ENCODE data around the gene DHRS12.

The DHRS12 gene

GRCh38 chr13:51803422-51804294, at the start of gene DHRS12:
Gene DHRS12 (minus strand): TSS chr13:51804163. CDS start chr13:51799659, 4,504 bp downstream.
- peak; percentile 80 for DNase-seq

GRCh38 chr13:51849145-51850101, 45.5 kb upstream of the DHRS12 start:
- no peak for DNase-seq

GRCh38 chr13:51848674-51849073, 44.7 kb upstream of the DHRS12 start:
- no peak for DNase-seq

- DNase-seq = no peak
Observed at GRCh38 chr13:51846756-51847155, 42.8 kb upstream of the DHRS12 start.

GRCh38 chr13:51845574-51846318, 41.8 kb upstream of the DHRS12 start:
- DNase-seq = no peak

- peak; percentile 68 for DNase-seq
Observed at GRCh38 chr13:51844862-51845573, 41.1 kb upstream of the DHRS12 start, which contains the start of gene TMEM272. Gene TMEM272 (minus strand): TSS chr13:51845177. CDS start chr13:51838530, 6,647 bp downstream.

GRCh38 chr13:51843529-51843928, 39.6 kb upstream of the DHRS12 start:
- DNase-seq = no peak

GRCh38 chr13:51841732-51842131, 37.8 kb upstream of the DHRS12 start:
- DNase-seq = no peak

GRCh38 chr13:51840917-51841316, 37.0 kb upstream of the DHRS12 start:
- no peak for DNase-seq

- no peak for DNase-seq
Observed at GRCh38 chr13:51839711-51840540, 36.0 kb upstream of the DHRS12 start.

GRCh38 chr13:51838240-51838846, 34.4 kb upstream of the DHRS12 start:
- no peak for DNase-seq

- no peak for DNase-seq
Observed at GRCh38 chr13:51837016-51837415, 33.1 kb upstream of the DHRS12 start.

GRCh38 chr13:51834581-51835171, 30.7 kb upstream of the DHRS12 start:
- DNase-seq = no peak

GRCh38 chr13:51833980-51834379, 30.0 kb upstream of the DHRS12 start:
- no peak for DNase-seq

GRCh38 chr13:51832471-51833152, 28.6 kb upstream of the DHRS12 start:
- peak; percentile 54 for DNase-seq

- DNase-seq = no peak
Observed at GRCh38 chr13:51831519-51831918, 27.6 kb upstream of the DHRS12 start.

GRCh38 chr13:51829568-51829899, 25.6 kb upstream of the DHRS12 start:
- DNase-seq = no peak

GRCh38 chr13:51828730-51829567, 25.0 kb upstream of the DHRS12 start:
- no peak for DNase-seq

GRCh38 chr13:51827254-51827653, 23.3 kb upstream of the DHRS12 start:
- DNase-seq = no peak

All from stimulated activated CD4-positive, alpha-beta T cell treated with anti-CD3 and anti-CD28 coated beads, Interleukin-1b, Interleukin-23, amount 100 ng/mL, for 48 hours (primary cell).